Panc1 (cell line): Measurements from ENCODE around the gene RANGAP1.

Experiments used
- TF ChIP-seq, protein P1 (sequence below): fragments of 450-650 bp; IDR thresholded peaks from 2 replicates; pipeline ENCODE4 v1.5.1; 2017; ENCODE audit warnings: mild to moderate bottlenecking
- TF ChIP-seq, protein P2 (sequence below), 2 experiments: IDR thresholded peaks; 2 replicates each; pipeline ENCODE4 v1.6.1; 2011 to 2012; ENCODE audit warnings: low read depth in 2 of 2, control low read depth in 1 of 2, low read length in 1 of 2, mild to moderate bottlenecking in 1 of 2, moderate library complexity in 1 of 2; ENCODE audit not compliant: insufficient read depth in 1 of 2

- TF ChIP-seq, protein P1, sequence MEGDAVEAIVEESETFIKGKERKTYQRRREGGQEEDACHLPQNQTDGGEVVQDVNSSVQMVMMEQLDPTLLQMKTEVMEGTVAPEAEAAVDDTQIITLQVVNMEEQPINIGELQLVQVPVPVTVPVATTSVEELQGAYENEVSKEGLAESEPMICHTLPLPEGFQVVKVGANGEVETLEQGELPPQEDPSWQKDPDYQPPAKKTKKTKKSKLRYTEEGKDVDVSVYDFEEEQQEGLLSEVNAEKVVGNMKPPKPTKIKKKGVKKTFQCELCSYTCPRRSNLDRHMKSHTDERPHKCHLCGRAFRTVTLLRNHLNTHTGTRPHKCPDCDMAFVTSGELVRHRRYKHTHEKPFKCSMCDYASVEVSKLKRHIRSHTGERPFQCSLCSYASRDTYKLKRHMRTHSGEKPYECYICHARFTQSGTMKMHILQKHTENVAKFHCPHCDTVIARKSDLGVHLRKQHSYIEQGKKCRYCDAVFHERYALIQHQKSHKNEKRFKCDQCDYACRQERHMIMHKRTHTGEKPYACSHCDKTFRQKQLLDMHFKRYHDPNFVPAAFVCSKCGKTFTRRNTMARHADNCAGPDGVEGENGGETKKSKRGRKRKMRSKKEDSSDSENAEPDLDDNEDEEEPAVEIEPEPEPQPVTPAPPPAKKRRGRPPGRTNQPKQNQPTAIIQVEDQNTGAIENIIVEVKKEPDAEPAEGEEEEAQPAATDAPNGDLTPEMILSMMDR: no peak
- TF ChIP-seq, protein P2, sequence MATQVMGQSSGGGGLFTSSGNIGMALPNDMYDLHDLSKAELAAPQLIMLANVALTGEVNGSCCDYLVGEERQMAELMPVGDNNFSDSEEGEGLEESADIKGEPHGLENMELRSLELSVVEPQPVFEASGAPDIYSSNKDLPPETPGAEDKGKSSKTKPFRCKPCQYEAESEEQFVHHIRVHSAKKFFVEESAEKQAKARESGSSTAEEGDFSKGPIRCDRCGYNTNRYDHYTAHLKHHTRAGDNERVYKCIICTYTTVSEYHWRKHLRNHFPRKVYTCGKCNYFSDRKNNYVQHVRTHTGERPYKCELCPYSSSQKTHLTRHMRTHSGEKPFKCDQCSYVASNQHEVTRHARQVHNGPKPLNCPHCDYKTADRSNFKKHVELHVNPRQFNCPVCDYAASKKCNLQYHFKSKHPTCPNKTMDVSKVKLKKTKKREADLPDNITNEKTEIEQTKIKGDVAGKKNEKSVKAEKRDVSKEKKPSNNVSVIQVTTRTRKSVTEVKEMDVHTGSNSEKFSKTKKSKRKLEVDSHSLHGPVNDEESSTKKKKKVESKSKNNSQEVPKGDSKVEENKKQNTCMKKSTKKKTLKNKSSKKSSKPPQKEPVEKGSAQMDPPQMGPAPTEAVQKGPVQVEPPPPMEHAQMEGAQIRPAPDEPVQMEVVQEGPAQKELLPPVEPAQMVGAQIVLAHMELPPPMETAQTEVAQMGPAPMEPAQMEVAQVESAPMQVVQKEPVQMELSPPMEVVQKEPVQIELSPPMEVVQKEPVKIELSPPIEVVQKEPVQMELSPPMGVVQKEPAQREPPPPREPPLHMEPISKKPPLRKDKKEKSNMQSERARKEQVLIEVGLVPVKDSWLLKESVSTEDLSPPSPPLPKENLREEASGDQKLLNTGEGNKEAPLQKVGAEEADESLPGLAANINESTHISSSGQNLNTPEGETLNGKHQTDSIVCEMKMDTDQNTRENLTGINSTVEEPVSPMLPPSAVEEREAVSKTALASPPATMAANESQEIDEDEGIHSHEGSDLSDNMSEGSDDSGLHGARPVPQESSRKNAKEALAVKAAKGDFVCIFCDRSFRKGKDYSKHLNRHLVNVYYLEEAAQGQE (IDR thresholded peaks at IDR 0.05; ENCODE audit: insufficient read depth in 1 of 2, low read depth in 2 of 2, low read length in 1 of 2): no peak
Observed at GRCh38 chr22:41223535-41223934, 62.5 kb downstream of the RANGAP1 start.
